ENCODE data around the gene MKNK1. TPM values are rescaled to one million over a fixed set of nuclear protein-coding genes. Genes with fewer than 3 reads are reported as not detected.

The MKNK1 gene
- total RNA-seq, 1 donor from 2014 or later = 22.6 TPM

DNA sequence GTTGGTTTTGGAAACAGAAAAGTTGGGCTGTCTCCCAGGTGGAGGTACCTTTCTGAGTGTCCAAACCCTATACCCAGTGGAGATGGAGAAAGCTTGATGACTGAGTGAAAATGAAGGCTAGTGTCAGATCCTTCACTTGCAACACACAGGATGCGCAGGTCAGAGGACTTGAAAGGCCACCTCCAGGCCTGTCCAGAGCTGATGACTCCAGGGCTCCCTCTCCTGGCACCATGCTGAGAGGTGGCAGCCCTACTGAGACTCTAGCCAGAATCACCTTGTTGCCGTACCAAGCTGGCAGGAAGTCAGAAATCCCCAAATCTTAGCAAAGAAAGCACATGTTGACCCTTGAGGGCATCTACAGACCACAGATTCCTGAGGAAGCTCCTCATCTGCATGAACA is 69.0 kb downstream of the MKNK1 start:
- H3K27me3 ChIP-seq (ENCODE audit: control insufficient read depth, insufficient read depth, low read length) = peaks cover 29% of the 10 kb centered on the region
- no peak overlapping the region for H3K4me3 ChIP-seq (ENCODE audit: low read depth, low read length)
- TF ChIP-seq, protein P1, sequence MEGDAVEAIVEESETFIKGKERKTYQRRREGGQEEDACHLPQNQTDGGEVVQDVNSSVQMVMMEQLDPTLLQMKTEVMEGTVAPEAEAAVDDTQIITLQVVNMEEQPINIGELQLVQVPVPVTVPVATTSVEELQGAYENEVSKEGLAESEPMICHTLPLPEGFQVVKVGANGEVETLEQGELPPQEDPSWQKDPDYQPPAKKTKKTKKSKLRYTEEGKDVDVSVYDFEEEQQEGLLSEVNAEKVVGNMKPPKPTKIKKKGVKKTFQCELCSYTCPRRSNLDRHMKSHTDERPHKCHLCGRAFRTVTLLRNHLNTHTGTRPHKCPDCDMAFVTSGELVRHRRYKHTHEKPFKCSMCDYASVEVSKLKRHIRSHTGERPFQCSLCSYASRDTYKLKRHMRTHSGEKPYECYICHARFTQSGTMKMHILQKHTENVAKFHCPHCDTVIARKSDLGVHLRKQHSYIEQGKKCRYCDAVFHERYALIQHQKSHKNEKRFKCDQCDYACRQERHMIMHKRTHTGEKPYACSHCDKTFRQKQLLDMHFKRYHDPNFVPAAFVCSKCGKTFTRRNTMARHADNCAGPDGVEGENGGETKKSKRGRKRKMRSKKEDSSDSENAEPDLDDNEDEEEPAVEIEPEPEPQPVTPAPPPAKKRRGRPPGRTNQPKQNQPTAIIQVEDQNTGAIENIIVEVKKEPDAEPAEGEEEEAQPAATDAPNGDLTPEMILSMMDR (IDR thresholded peaks at IDR 0.05; ENCODE audit: insufficient read depth, low read length, poor library complexity, severe bottlenecking) = peak; percentile 60
- no peaks in the 10 kb centered on the region for H3K36me3 ChIP-seq (ENCODE audit: control insufficient read depth, insufficient read depth, low read length)
- DNase-seq (ENCODE audit: low read depth) = no peak

- DNase-seq (ENCODE audit: low read depth) = no peak
- peak overlapping the region; percentile 10 for H3K4me3 ChIP-seq (ENCODE audit: low read depth, low read length)
- TF ChIP-seq, protein P1 (IDR thresholded peaks at IDR 0.05; ENCODE audit: insufficient read depth, low read length, poor library complexity, severe bottlenecking) = no peak
- no peaks in the 10 kb centered on the region for H3K36me3 ChIP-seq (ENCODE audit: control insufficient read depth, insufficient read depth, low read length)
- peaks cover 37% of the 10 kb centered on the region for H3K27me3 ChIP-seq (ENCODE audit: control insufficient read depth, insufficient read depth, low read length)
These were observed 70.7 kb downstream of the MKNK1 start for GRCh38 chr1:46533179-46533864.

GRCh38 chr1:46532498-46533178 is 71.4 kb downstream of the MKNK1 start:
- H3K4me3 ChIP-seq (ENCODE audit: low read depth, low read length) = peak overlapping the region; percentile 10
- DNase-seq (ENCODE audit: low read depth) = no peak
- no peaks in the 10 kb centered on the region for H3K36me3 ChIP-seq (ENCODE audit: control insufficient read depth, insufficient read depth, low read length)
- TF ChIP-seq, protein P1 (IDR thresholded peaks at IDR 0.05; ENCODE audit: insufficient read depth, low read length, poor library complexity, severe bottlenecking) = peak; percentile 73
- peaks cover 37% of the 10 kb centered on the region for H3K27me3 ChIP-seq (ENCODE audit: control insufficient read depth, insufficient read depth, low read length)

DNA sequence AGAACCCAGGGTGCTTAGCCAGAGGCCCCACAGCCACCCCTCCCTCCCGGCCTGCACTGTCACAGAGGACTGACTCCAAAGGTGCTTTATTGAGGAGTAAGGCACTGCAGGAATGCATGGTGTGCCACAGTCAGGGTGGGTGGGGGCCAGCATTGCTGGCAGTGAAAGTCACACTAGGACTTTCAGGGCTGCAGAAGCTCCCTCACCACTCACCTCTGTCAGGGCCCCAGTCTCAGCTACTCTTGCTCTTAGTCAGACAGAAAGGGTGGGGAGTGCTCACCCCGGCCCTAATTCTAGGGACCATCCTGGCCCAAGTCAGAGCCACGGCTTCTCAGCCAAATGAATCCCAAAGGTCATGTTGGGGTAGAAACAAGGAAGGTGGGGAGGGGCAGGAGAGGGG is 72.0 kb downstream of the MKNK1 start:
- TF ChIP-seq, protein P1 (IDR thresholded peaks at IDR 0.05; ENCODE audit: insufficient read depth, low read length, poor library complexity, severe bottlenecking) = no peak
- peaks cover 42% of the 10 kb centered on the region for H3K27me3 ChIP-seq (ENCODE audit: control insufficient read depth, insufficient read depth, low read length)
- H3K4me3 ChIP-seq (ENCODE audit: low read depth, low read length) = no peak overlapping the region
- DNase-seq (ENCODE audit: low read depth) = no peak
- H3K36me3 ChIP-seq (ENCODE audit: control insufficient read depth, insufficient read depth, low read length) = no peaks in the 10 kb centered on the region

DNA sequence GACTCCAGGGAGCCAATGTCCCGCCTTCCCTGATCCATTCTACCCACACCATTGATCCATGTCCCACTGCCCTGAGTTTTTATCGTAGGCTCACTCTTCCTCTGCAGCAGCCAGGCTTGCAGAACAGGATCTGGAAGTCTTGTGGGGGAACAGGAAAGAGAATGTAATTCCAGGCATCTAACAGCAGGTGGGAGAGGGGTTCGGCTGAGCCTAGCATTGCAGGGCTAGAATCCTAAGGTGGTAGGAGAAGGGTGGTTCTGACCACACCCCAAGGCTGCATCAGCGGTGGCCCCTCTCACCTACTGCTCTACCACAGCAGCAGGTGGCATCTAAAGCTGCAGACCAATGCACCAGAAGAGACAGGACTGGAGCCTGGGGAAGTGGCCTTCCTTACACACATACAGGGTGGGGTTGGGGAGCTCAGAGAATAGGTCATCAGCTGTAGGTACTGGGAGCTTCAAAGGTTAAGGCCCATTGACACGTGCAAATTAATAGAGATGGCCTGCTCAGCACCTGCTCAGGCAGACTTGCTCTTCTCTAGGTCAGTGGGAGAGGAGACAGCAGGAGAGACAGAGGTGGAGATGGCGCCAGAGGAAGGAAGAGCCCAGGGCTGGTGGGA is 73.2 kb downstream of the MKNK1 start:
- H3K4me3 ChIP-seq (ENCODE audit: low read depth, low read length) = no peak overlapping the region
- H3K36me3 ChIP-seq (ENCODE audit: control insufficient read depth, insufficient read depth, low read length) = no peaks in the 10 kb centered on the region
- TF ChIP-seq, protein P1 (IDR thresholded peaks at IDR 0.05; ENCODE audit: insufficient read depth, low read length, poor library complexity, severe bottlenecking) = peak; percentile 17
- DNase-seq (ENCODE audit: low read depth) = no peak
- peaks cover 50% of the 10 kb centered on the region for H3K27me3 ChIP-seq (ENCODE audit: control insufficient read depth, insufficient read depth, low read length)
